Pancreas (tissue), 10 donors: Measurements from ENCODE around the gene HAO2. TPM values are rescaled to one million over a fixed set of nuclear protein-coding genes. Genes with fewer than 3 reads are reported as not detected.
"Not testable (repeated sequence)": the region's sequence is repeated elsewhere in the genome, so short reads cannot be mapped to it uniquely, and the experiment has no call there.

Experiments
- ATAC-seq, 4 donors: fragments of 200-7000 bp; cut with Tn5 transposase; one replicate each; pipeline versions ENCODE4 v1.8.0 to v1.9.1; 2020; ENCODE audit warnings: mild to moderate bottlenecking in 4 of 4, moderate library complexity in 4 of 4
- DNase-seq, 6 donors: peaks; one replicate each; pipeline ENCODE4 v3.0.0-alpha.2; 2020
- FAIRE-seq: peaks from 2 replicates; lab custom pipeline; 2012; peaks lifted over from hg19 to GRCh38; lab: Jason Lieb, UNC
- H3K27ac ChIP-seq, 4 donors: fragments of 200-600 bp; sonication (generic); 1 replicate in 3 of 4; 2 replicates in 1 of 4; pipeline versions ENCODE4 v1.5.0 to v1.8.0; 2020
- H3K27me3 ChIP-seq, 4 donors: fragments of 200-600 bp; one replicate each; pipeline ENCODE4 v1.8.0; 2021
- H3K36me3 ChIP-seq, 3 donors: fragments of 200-600 bp; sonication (generic) in 1 of 3; one replicate each; pipeline versions ENCODE4 v1.5.0 to v1.8.0; 2020 to 2021
- H3K4me1 ChIP-seq, 3 donors: fragments of 200-600 bp; one replicate each; pipeline ENCODE4 v1.8.0; 2021
- H3K4me3 ChIP-seq, 4 donors: fragments of 200-600 bp; sonication (generic) in 2 of 4; one replicate each; pipeline versions ENCODE4 v1.5.0 to v1.8.0; 2020 to 2021
- H3K9me3 ChIP-seq, 4 donors: fragments of 200-600 bp; one replicate each; pipeline ENCODE4 v1.8.0; 2021
- CTCF ChIP-seq, 4 donors: fragments of 200-600 bp; sonication (generic) in 3 of 4; IDR thresholded peaks; one replicate each; pipeline versions ENCODE4 v1.5.0 to v1.8.0; 2021; ENCODE audit warnings: antibody characterized with exemption in 4 of 4
- WGBS, 2 donors: extraction: QIAGEN DNeasy Blood & Tissue Kit; methylation state at CpG; one replicate each; pipeline ENCODE4 v1.1.7; 2013; 5-methylcytosine and 5-hydroxymethylcytosine counted together
- intact Hi-C, 3 donors: fragments of 100-400 bp; cut with DNase I; formaldehyde crosslinking; loops; one replicate each; pipeline versions ENCODE4 v1.11.1 to v1.14.2; 2022
- polyA plus RNA-seq, 2 donors: library from polyadenylated mRNA; stranded (reverse); fragments of 200-250 nt; gene quantifications; one replicate each; pipeline ENCODE4 v1.2.3, GENCODE V29; 2013
- total RNA-seq, 6 donors: library from RNA; stranded (reverse); fragmentation: NEBNext Ultra II Directional in 4 of 6; extraction: Animal tissue kit (Norgen Biotek cat#: 25700) in 4 of 6; gene quantifications; one replicate each; pipeline versions ENCODE4 v1.2.1 to v1.2.4, GENCODE V29; 2021 to 2023
- donor health status: healthy with polysubstance abuse.
- donor health status: DM: no; HTN: no; CAD: no; lungs with moderate emphysema.
- donor health status: DM: no; HTN: no; CAD: no.
- donor health status: control.
- donor health status: control.
- donor health status: Bipolar disorder and iron deficiency.
- donor health status: DM: yes; HTN: yes; CAD: no.
- donor health status: DM: no; HTN: no; CAD: no.
- donor health status: DM: no; HTN: no; CAD: no.
- donor health status: DM: yes; HTN: yes; CAD: no.

The HAO2 gene
- total and polyA plus RNA-seq, 8 donors = not detected

- intact Hi-C loops = no loop called here
- Histone ChIP-seq H3K27ac (no peak overlapping the region), H3K36me3 (no peaks in the 10 kb centered on the region), H3K9me3 (no peaks in the 10 kb centered on the region), H3K4me3 (no peak overlapping the region), H3K27me3 (no peaks in the 10 kb centered on the region), H3K4me1 (peaks cover 0 to under 1% (median 0%) of the 10 kb centered on the region in 3 donors)
- 71 to 77% methylated on average over 6 of the region's 6 CpGs for WGBS, 2 donors
- ATAC-seq (no peak), FAIRE-seq (no peak), DNase-seq (no peak)
- no peak for TF ChIP-seq CTCF (IDR thresholded peaks at IDR 0.05)
Measured at GRCh38 chr1:119332622-119333021, 36.0 kb upstream of the HAO2 start.

GRCh38 chr1:119333163-119333896, 35.3 kb upstream of the HAO2 start:
- ATAC-seq = no peak
- TF ChIP-seq CTCF (IDR thresholded peaks at IDR 0.05) = no peak
- H3K4me3 ChIP-seq = no peak overlapping the region
- no peaks in the 10 kb centered on the region for H3K4me1 ChIP-seq
- no peaks in the 10 kb centered on the region for H3K27me3 ChIP-seq
- H3K27ac ChIP-seq = no peak overlapping the region
- no peak for DNase-seq
- WGBS, 2 donors = 86 to 88% methylated on average over 23 of the region's 23 CpGs
- no peaks in the 10 kb centered on the region for H3K9me3 ChIP-seq
- no peak for FAIRE-seq
- intact Hi-C loops = no loop called here
- no peaks in the 10 kb centered on the region for H3K36me3 ChIP-seq

- 92 to 95% methylated on average over 16 of the region's 16 CpGs for WGBS, 2 donors
- H3K36me3 ChIP-seq, ATAC-seq, H3K4me1 ChIP-seq, H3K9me3 ChIP-seq, H3K27me3 ChIP-seq, DNase-seq, H3K4me3 ChIP-seq, intact Hi-C loops, H3K27ac ChIP-seq, FAIRE-seq: not testable (repeated sequence)
Measured at GRCh38 chr1:119333897-119334250, 34.7 kb upstream of the HAO2 start.

GRCh38 chr1:119336848-119337247, 31.7 kb upstream of the HAO2 start:
- Histone ChIP-seq H3K27ac (no peak overlapping the region), H3K27me3 (no peaks in the 10 kb centered on the region), H3K36me3 (no peaks in the 10 kb centered on the region), H3K9me3 (no peaks in the 10 kb centered on the region), H3K4me3 (no peak overlapping the region), H3K4me1 (no peaks in the 10 kb centered on the region)
- no peak for FAIRE-seq
- ATAC-seq = no peak
- WGBS, 2 donors = 56 to 60% methylated on average over 4 of the region's 4 CpGs
- intact Hi-C loops = no loop called here
- no peak for DNase-seq
- TF ChIP-seq CTCF (IDR thresholded peaks at IDR 0.05) = no peak

- no peaks in the 10 kb centered on the region for H3K27me3 ChIP-seq
- ATAC-seq (no peak), FAIRE-seq (no peak), DNase-seq (no peak)
- no peaks in the 10 kb centered on the region for H3K36me3 ChIP-seq
- TF ChIP-seq CTCF (IDR thresholded peaks at IDR 0.05) = no peak
- H3K9me3 ChIP-seq = no peaks in the 10 kb centered on the region
- no peaks in the 10 kb centered on the region for H3K4me1 ChIP-seq
- WGBS, 2 donors = 67 to 70% methylated on average over 2 of the region's 2 CpGs
- H3K27ac ChIP-seq = no peak overlapping the region
- no peak overlapping the region for H3K4me3 ChIP-seq
- intact Hi-C loops = no loop called here
Measured at GRCh38 chr1:119338004-119338403, 30.6 kb upstream of the HAO2 start.
